ENCODE results near the gene TSSK3. TPM values are rescaled to one million over a fixed set of nuclear protein-coding genes. Genes with fewer than 3 reads are reported as not detected.

TSSK3 gene
- total and polyA plus RNA-seq, 9 of the 15 experiments (the other 6 are each of a cell fraction or from before 2014, with no cell fraction given): 0.27 to 2.8 (median 1.9) TPM

DNA sequence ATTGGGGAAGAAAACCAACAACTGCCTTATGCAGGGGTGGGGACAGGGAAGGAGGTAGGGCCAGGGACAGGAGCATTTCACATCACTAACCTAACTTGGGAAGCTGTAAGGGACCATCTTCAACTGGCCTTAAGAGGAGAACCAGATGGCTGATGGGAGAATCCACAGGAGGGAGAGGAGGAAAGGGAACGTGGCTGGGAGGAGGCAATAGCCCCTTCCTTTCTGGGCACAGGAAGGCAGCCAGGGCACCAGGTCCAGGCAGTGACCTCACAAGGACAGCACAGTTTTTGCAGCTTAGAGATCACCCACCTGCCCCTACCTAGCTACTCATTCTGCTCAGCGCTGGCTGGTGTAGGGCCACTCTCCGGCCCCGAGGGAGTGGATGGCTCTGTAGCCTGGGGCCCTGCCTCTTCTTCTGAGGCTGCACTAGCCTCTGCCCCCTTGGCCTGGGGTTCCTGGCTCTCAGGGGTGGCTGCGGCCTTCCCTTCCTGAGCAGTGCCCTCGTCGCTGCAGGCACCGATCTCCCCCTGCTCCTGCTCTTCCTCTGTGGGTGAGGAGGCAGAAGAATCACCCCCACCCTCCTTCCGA is 28.0 kb upstream of the TSSK3 start (continued):
- TF ChIP-seq SMAD4 (CRISPR knock-in tag; conservative IDR thresholded peaks at IDR 0.05) (no peak), POU5F1 (IDR thresholded peaks at IDR 0.05; ENCODE audit: borderline replicate concordance, low read depth, low read length, partially characterized antibody) (no peak), NFXL1 (CRISPR knock-in tag; IDR thresholded peaks at IDR 0.05) (no peak), MED1 (CRISPR knock-in tag; IDR thresholded peaks at IDR 0.05; ENCODE audit: borderline replicate concordance) (0 out of 2 replicates have a peak, but pooled peaks have one; percentile 21), CTBP1 (IDR thresholded peaks at IDR 0.05; ENCODE audit: borderline replicate concordance) (peak; percentile 88), PML (IDR thresholded peaks at IDR 0.05; ENCODE audit: low read length) (no peak), RBM15 (IDR thresholded peaks at IDR 0.05; ENCODE audit: insufficient read depth, low read length) (no peak), FOXK1 (CRISPR knock-in tag; IDR thresholded peaks at IDR 0.05; ENCODE audit: borderline replicate concordance) (0 out of 2 replicates have a peak, but pooled peaks have one; percentile 13), RCOR1 (IDR thresholded peaks at IDR 0.05; ENCODE audit: borderline replicate concordance in 1 of 2, low read depth in 2 of 2, low read length in 2 of 2) (peak in 1 of 2 experiments; percentile 89; a peak in 2 of 4 replicates), CBFB (CRISPR knock-in tag; IDR thresholded peaks at IDR 0.05) (no peak), IRF2 (CRISPR knock-in tag; IDR thresholded peaks at IDR 0.05) (no peak), NFE2 (IDR thresholded peaks at IDR 0.05; ENCODE audit: low read depth) (no peak), KDM1A (IDR thresholded peaks at IDR 0.05) (peak in 1 of 2 experiments; percentile 61; a peak in 1 of 4 replicates), XRCC4 (IDR thresholded peaks at IDR 0.05; ENCODE audit: extremely low read depth, insufficient read depth, insufficient read length) (no peak), KLF1 (tag; IDR thresholded peaks at IDR 0.05) (no peak), BRCA1 (IDR thresholded peaks at IDR 0.05) (no peak), BRCA1 (CRISPR knock-in tag; IDR thresholded peaks at IDR 0.05) (0 out of 2 replicates have a peak, but pooled peaks have one; percentile 30), ELF1 (tag; IDR thresholded peaks at IDR 0.05) (no peak)
- TF ChIP-seq, protein P1, sequence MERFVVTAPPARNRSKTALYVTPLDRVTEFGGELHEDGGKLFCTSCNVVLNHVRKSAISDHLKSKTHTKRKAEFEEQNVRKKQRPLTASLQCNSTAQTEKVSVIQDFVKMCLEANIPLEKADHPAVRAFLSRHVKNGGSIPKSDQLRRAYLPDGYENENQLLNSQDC (CRISPR knock-in tag; IDR thresholded peaks at IDR 0.05): peak; percentile 68; the same call in 1 of the 2 replicates
- TF ChIP-seq, protein P2, sequence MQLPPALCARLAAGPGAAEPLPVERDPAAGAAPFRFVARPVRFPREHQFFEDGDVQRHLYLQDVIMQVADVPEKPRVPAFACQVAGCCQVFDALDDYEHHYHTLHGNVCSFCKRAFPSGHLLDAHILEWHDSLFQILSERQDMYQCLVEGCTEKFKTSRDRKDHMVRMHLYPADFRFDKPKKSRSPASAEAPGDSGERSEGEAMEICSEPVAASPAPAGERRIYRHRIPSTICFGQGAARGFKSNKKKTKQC (CRISPR knock-in tag; IDR thresholded peaks at IDR 0.05): 0 out of 2 replicates have a peak, but pooled peaks have one; percentile 31
- TF ChIP-seq, protein P3, sequence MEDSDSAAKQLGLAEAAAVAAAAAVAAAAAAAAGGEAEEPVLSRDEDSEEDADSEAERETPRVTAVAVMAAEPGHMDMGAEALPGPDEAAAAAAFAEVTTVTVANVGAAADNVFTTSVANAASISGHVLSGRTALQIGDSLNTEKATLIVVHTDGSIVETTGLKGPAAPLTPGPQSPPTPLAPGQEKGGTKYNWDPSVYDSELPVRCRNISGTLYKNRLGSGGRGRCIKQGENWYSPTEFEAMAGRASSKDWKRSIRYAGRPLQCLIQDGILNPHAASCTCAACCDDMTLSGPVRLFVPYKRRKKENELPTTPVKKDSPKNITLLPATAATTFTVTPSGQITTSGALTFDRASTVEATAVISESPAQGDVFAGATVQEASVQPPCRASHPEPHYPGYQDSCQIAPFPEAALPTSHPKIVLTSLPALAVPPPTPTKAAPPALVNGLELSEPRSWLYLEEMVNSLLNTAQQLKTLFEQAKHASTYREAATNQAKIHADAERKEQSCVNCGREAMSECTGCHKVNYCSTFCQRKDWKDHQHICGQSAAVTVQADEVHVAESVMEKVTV (CRISPR knock-in tag; IDR thresholded peaks at IDR 0.05): no peak
- TF ChIP-seq, protein P4, sequence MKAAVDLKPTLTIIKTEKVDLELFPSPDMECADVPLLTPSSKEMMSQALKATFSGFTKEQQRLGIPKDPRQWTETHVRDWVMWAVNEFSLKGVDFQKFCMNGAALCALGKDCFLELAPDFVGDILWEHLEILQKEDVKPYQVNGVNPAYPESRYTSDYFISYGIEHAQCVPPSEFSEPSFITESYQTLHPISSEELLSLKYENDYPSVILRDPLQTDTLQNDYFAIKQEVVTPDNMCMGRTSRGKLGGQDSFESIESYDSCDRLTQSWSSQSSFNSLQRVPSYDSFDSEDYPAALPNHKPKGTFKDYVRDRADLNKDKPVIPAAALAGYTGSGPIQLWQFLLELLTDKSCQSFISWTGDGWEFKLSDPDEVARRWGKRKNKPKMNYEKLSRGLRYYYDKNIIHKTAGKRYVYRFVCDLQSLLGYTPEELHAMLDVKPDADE (conservative IDR thresholded peaks at IDR 0.05; ENCODE audit: control insufficient read depth, low read depth, low read length): no peak; the same call in 1 of the 2 replicates
- TF ChIP-seq, protein P5, sequence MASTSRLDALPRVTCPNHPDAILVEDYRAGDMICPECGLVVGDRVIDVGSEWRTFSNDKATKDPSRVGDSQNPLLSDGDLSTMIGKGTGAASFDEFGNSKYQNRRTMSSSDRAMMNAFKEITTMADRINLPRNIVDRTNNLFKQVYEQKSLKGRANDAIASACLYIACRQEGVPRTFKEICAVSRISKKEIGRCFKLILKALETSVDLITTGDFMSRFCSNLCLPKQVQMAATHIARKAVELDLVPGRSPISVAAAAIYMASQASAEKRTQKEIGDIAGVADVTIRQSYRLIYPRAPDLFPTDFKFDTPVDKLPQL (IDR thresholded peaks at IDR 0.05; ENCODE audit: extremely low read depth, insufficient read length): no peak
- TF ChIP-seq, protein P6, sequence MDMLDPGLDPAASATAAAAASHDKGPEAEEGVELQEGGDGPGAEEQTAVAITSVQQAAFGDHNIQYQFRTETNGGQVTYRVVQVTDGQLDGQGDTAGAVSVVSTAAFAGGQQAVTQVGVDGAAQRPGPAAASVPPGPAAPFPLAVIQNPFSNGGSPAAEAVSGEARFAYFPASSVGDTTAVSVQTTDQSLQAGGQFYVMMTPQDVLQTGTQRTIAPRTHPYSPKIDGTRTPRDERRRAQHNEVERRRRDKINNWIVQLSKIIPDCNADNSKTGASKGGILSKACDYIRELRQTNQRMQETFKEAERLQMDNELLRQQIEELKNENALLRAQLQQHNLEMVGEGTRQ (CRISPR knock-in tag; IDR thresholded peaks at IDR 0.05): no peak
